GM23338 (cell line): ENCODE results near the gene ADAM15. TPM values are rescaled to one million over a fixed set of nuclear protein-coding genes. Genes with fewer than 3 reads are reported as not detected.

Experiments
- ATAC-seq: fragments of 200-7000 bp; cut with Tn5 transposase; 3 replicates; pipeline ENCODE4 v1.9.1; 2020
- DNase-seq: peaks from one replicate; pipeline ENCODE4 v3.0.0-alpha.2; 2015; ENCODE audit warnings: low spot score
- H2AFZ ChIP-seq: fragments of 200-600 bp; sonication (generic); 2 replicates; pipeline ENCODE4 v1.8.0; 2016; ENCODE audit warnings: antibody characterized with exemption, mild to moderate bottlenecking, moderate library complexity
- H3F3A ChIP-seq: fragments of 200-600 bp; sonication (generic); replicated peaks from 2 replicates; pipeline ENCODE4 v1.8.0; 2017; ENCODE audit warnings: antibody characterized with exemption, mixed run types, low read depth
- H3K27ac ChIP-seq: fragments of 200-600 bp; sonication (generic); 2 replicates; pipeline ENCODE4 v1.6.1; 2016; ENCODE audit warnings: low read depth
- H3K27me3 ChIP-seq: fragments of 200-600 bp; sonication (generic); 2 replicates; pipeline ENCODE4 v1.8.0; 2016; ENCODE audit warnings: mild to moderate bottlenecking, mixed run types, moderate library complexity; ENCODE audit not compliant: insufficient read depth
- H3K36me3 ChIP-seq: fragments of 200-600 bp; sonication (generic); 2 replicates; pipeline ENCODE4 v1.8.0; 2016; ENCODE audit warnings: mild to moderate bottlenecking; ENCODE audit not compliant: insufficient read depth
- H3K4me1 ChIP-seq: fragments of 200-600 bp; sonication (generic); 2 replicates; pipeline ENCODE4 v1.8.0; 2016; ENCODE audit warnings: mild to moderate bottlenecking, moderate library complexity; ENCODE audit not compliant: insufficient read depth
- H3K4me2 ChIP-seq: fragments of 200-600 bp; sonication (generic); 2 replicates; pipeline ENCODE4 v1.7.1; 2017; ENCODE audit warnings: mixed run types
- H3K4me3 ChIP-seq: fragments of 200-600 bp; sonication (generic); 2 replicates; pipeline ENCODE4 v1.6.1; 2016; ENCODE audit warnings: mixed run types
- H3K79me2 ChIP-seq: fragments of 200-600 bp; sonication (generic); replicated peaks from 2 replicates; pipeline ENCODE4 v1.8.0; 2017; ENCODE audit warnings: mild to moderate bottlenecking; ENCODE audit not compliant: insufficient read depth
- H3K9me2 ChIP-seq: fragments of 200-600 bp; sonication (generic); 2 replicates; pipeline ENCODE4 v1.8.0; 2017; ENCODE audit not compliant: insufficient read depth
- H4K20me1 ChIP-seq: fragments of 200-600 bp; sonication (generic); replicated peaks from 2 replicates; pipeline ENCODE4 v1.8.0; 2017; ENCODE audit warnings: mild to moderate bottlenecking; ENCODE audit not compliant: insufficient read depth
- H3K27ac Mint-ChIP-seq: 2 replicates; pipeline ENCODE4 v1.8.0; 2020; ENCODE audit warnings: inconsistent platforms, mild to moderate bottlenecking, moderate library complexity, mixed read lengths
- H3K27me3 Mint-ChIP-seq: 3 replicates; pipeline ENCODE4 v1.8.0; 2022; ENCODE audit warnings: low read depth, mild to moderate bottlenecking, moderate library complexity, mixed read lengths, inconsistent platforms; ENCODE audit not compliant: insufficient read depth, poor library complexity
- H3K36me3 Mint-ChIP-seq: 3 replicates; pipeline ENCODE4 v1.8.0; 2021; ENCODE audit warnings: low read depth, mild to moderate bottlenecking, inconsistent platforms, moderate library complexity, mixed read lengths
- H3K4me1 Mint-ChIP-seq: 3 replicates; pipeline ENCODE4 v1.8.0; 2020; ENCODE audit warnings: mild to moderate bottlenecking, inconsistent platforms, mixed read lengths
- H3K4me3 Mint-ChIP-seq: 3 replicates; pipeline ENCODE4 v1.8.0; 2021; ENCODE audit warnings: moderate library complexity, mild to moderate bottlenecking, inconsistent platforms, mixed read lengths
- H3K9me3 Mint-ChIP-seq: 3 replicates; pipeline ENCODE4 v1.8.0; 2020; ENCODE audit warnings: moderate library complexity, mild to moderate bottlenecking, inconsistent platforms, mixed read lengths
- CREB1 ChIP-seq: fragments of 250-450 bp; sonication (Bioruptor Pico); IDR thresholded peaks from 2 replicates; pipeline ENCODE4 v1.5.0; 2020; ENCODE audit warnings: low read depth, mild to moderate bottlenecking, moderate library complexity
- EZH2 ChIP-seq: fragments of 200-600 bp; sonication (generic); IDR thresholded peaks from one replicate; pipeline ENCODE4 v1.8.0; 2017; ENCODE audit warnings: antibody characterized with exemption, mild to moderate bottlenecking, low read depth; ENCODE audit not compliant: unreplicated experiment
- EZH2phosphoT487 ChIP-seq: fragments of 200-600 bp; sonication (generic); IDR thresholded peaks from one replicate; pipeline ENCODE4 v1.8.1; 2018; ENCODE audit warnings: antibody characterized with exemption; ENCODE audit not compliant: unreplicated experiment
- JUNB ChIP-seq: IDR thresholded peaks from one replicate; pipeline ENCODE4 v1.6.1; 2016; ENCODE audit warnings: antibody characterized with exemption; ENCODE audit not compliant: unreplicated experiment
- NANOG ChIP-seq: IDR thresholded peaks from 2 replicates; pipeline ENCODE4 v1.6.1; 2016; ENCODE audit warnings: antibody characterized with exemption, borderline replicate concordance
- POLR2AphosphoS5 ChIP-seq: IDR thresholded peaks from 2 replicates; pipeline ENCODE4 v1.6.1; 2016; ENCODE audit warnings: antibody characterized with exemption, low read depth
- STAT1 ChIP-seq: IDR thresholded peaks from one replicate; pipeline ENCODE4 v1.6.1; 2016; ENCODE audit warnings: antibody characterized with exemption; ENCODE audit not compliant: unreplicated experiment
- ZNF114 ChIP-seq: fragments of 250-450 bp; sonication (Bioruptor Pico); IDR thresholded peaks from 2 replicates; pipeline ENCODE4 v1.5.0; 2020; ENCODE audit warnings: mild to moderate bottlenecking, moderate library complexity
- ZNF331 ChIP-seq: fragments of 250-450 bp; sonication (Bioruptor Pico); IDR thresholded peaks from 2 replicates; pipeline ENCODE4 v1.5.0; 2020; ENCODE audit warnings: low read depth, mild to moderate bottlenecking, moderate library complexity
- ZNF462 ChIP-seq: fragments of 250-450 bp; sonication (Bioruptor Pico); IDR thresholded peaks from 2 replicates; pipeline ENCODE4 v1.5.0; 2020; ENCODE audit warnings: mild to moderate bottlenecking, moderate library complexity
- polyA plus RNA-seq: library from polyadenylated mRNA; unstranded; fragments of >200 nt; fragmentation: Nextera tagmentation; extraction: Ambion mirVana; gene quantifications from 2 replicates; pipeline ENCODE4 v1.2.1, GENCODE V29; 2016
- total RNA-seq: library from RNA; depleted of rRNA; stranded (reverse); fragments of >200 nt; shearing (Covaris generic); gene quantifications from 2 replicates; pipeline ENCODE4 v1.2.3, GENCODE V29; 2014
- TF ChIP-seq, protein P1 (sequence below), 2 experiments: fragments of 200-600 bp in 1 of 2; sonication (generic) in 1 of 2; conservative IDR thresholded peaks; 2 replicates each; pipeline versions ENCODE4 v1.5.1 to v1.6.1; 2016 to 2017; ENCODE audit warnings: antibody characterized with exemption in 2 of 2, low read depth in 2 of 2, mild to moderate bottlenecking in 2 of 2, moderate library complexity in 1 of 2
- TF ChIP-seq, protein P2 (sequence below): IDR thresholded peaks from one replicate; pipeline ENCODE4 v1.6.1; 2018; ENCODE audit warnings: antibody characterized with exemption; ENCODE audit not compliant: unreplicated experiment
- TF ChIP-seq, protein P3 (sequence below): IDR thresholded peaks from 2 replicates; pipeline ENCODE4 v1.6.1; 2016; ENCODE audit warnings: antibody characterized with exemption

The ADAM15 gene
- total and polyA plus RNA-seq, 2 experiments from 2014 or later, result 24.2 to 31.1 TPM

GRCh38 chr1:155026154-155026553, 25.0 kb upstream of the ADAM15 start:
- no peak for TF ChIP-seq ZNF462 (CRISPR knock-in tag)
- TF ChIP-seq ZNF331, result no peak
- TF ChIP-seq JUNB, result no peak
- TF ChIP-seq EZH2, result no peak
- TF ChIP-seq STAT1, result no peak
- TF ChIP-seq CREB1 (CRISPR knock-in tag), result no peak
- TF ChIP-seq NANOG, result no peak
- no peak for TF ChIP-seq ZNF114 (CRISPR knock-in tag)
- TF ChIP-seq, protein P1, sequence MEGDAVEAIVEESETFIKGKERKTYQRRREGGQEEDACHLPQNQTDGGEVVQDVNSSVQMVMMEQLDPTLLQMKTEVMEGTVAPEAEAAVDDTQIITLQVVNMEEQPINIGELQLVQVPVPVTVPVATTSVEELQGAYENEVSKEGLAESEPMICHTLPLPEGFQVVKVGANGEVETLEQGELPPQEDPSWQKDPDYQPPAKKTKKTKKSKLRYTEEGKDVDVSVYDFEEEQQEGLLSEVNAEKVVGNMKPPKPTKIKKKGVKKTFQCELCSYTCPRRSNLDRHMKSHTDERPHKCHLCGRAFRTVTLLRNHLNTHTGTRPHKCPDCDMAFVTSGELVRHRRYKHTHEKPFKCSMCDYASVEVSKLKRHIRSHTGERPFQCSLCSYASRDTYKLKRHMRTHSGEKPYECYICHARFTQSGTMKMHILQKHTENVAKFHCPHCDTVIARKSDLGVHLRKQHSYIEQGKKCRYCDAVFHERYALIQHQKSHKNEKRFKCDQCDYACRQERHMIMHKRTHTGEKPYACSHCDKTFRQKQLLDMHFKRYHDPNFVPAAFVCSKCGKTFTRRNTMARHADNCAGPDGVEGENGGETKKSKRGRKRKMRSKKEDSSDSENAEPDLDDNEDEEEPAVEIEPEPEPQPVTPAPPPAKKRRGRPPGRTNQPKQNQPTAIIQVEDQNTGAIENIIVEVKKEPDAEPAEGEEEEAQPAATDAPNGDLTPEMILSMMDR (conservative IDR thresholded peaks at IDR 0.05; ENCODE audit: low read depth in 2 of 2), result no peak
- TF ChIP-seq, protein P2, sequence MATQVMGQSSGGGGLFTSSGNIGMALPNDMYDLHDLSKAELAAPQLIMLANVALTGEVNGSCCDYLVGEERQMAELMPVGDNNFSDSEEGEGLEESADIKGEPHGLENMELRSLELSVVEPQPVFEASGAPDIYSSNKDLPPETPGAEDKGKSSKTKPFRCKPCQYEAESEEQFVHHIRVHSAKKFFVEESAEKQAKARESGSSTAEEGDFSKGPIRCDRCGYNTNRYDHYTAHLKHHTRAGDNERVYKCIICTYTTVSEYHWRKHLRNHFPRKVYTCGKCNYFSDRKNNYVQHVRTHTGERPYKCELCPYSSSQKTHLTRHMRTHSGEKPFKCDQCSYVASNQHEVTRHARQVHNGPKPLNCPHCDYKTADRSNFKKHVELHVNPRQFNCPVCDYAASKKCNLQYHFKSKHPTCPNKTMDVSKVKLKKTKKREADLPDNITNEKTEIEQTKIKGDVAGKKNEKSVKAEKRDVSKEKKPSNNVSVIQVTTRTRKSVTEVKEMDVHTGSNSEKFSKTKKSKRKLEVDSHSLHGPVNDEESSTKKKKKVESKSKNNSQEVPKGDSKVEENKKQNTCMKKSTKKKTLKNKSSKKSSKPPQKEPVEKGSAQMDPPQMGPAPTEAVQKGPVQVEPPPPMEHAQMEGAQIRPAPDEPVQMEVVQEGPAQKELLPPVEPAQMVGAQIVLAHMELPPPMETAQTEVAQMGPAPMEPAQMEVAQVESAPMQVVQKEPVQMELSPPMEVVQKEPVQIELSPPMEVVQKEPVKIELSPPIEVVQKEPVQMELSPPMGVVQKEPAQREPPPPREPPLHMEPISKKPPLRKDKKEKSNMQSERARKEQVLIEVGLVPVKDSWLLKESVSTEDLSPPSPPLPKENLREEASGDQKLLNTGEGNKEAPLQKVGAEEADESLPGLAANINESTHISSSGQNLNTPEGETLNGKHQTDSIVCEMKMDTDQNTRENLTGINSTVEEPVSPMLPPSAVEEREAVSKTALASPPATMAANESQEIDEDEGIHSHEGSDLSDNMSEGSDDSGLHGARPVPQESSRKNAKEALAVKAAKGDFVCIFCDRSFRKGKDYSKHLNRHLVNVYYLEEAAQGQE, result no peak
- TF ChIP-seq EZH2phosphoT487, result no peak
- TF ChIP-seq, protein P3, sequence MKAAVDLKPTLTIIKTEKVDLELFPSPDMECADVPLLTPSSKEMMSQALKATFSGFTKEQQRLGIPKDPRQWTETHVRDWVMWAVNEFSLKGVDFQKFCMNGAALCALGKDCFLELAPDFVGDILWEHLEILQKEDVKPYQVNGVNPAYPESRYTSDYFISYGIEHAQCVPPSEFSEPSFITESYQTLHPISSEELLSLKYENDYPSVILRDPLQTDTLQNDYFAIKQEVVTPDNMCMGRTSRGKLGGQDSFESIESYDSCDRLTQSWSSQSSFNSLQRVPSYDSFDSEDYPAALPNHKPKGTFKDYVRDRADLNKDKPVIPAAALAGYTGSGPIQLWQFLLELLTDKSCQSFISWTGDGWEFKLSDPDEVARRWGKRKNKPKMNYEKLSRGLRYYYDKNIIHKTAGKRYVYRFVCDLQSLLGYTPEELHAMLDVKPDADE, result no peak
- no peak for TF ChIP-seq POLR2AphosphoS5
- H3K4me1 Mint-ChIP-seq, result peaks cover 13% of the 10 kb centered on the region
- ATAC-seq (no peak), DNase-seq (no peak)
- H3K27me3 ChIP-seq, result no peaks in the 10 kb centered on the region
- H3K36me3 ChIP-seq, result no peaks in the 10 kb centered on the region
- no peak overlapping the region for H3K4me3 ChIP-seq
- no peak overlapping the region for H3K4me2 ChIP-seq
- H2AFZ ChIP-seq, result no peak overlapping the region
- H3K27me3 Mint-ChIP-seq, result peaks cover 22% of the 10 kb centered on the region
- H3K9me2 ChIP-seq, result no peaks in the 10 kb centered on the region
- H3K4me3 Mint-ChIP-seq, result no peak overlapping the region
- no peaks in the 10 kb centered on the region; the same call in 1 of the 2 replicates for H3K4me1 ChIP-seq
- no peaks in the 10 kb centered on the region for H3K36me3 Mint-ChIP-seq
- no peaks in the 10 kb centered on the region for H4K20me1 ChIP-seq
- no peak overlapping the region for H3K27ac Mint-ChIP-seq
- no peaks in the 10 kb centered on the region for H3K9me3 Mint-ChIP-seq
- no peaks in the 10 kb centered on the region for H3F3A ChIP-seq
- H3K27ac ChIP-seq, result no peak overlapping the region
- H3K79me2 ChIP-seq, result no peaks in the 10 kb centered on the region
